ENCODE data around the gene AUTS2.

GRCh38 chr7:69908454-69908853, 310.2 kb downstream of the AUTS2 start:
- no peak for TF ChIP-seq CTCF (optimal IDR thresholded peaks at IDR 0.05 in 1 of 3, IDR thresholded peaks at IDR 0.05 in 1 of 3, conservative IDR thresholded peaks at IDR 0.05 in 1 of 3; ENCODE audit: extremely low read depth in 1 of 3, insufficient read depth in 2 of 3, low read length in 3 of 3)
- TF ChIP-seq EZH2 (IDR thresholded peaks at IDR 0.05; ENCODE audit: low read length), result no peak
